Stimulated activated naive CD8-positive, alpha-beta T cell treated with anti-CD3 and anti-CD28 coated beads, Interleukin-15, Interleukin-2, amounts not matched to agents 100 ng/mL and 50 ng/mL, for 24 hours (primary cell): Measurements from ENCODE around the gene PMM2.
A peak's percentile ranks its signal among the peaks of the same experiment; 100 is the strongest.

ENCODE experiments used
- H3K27ac Mint-ChIP-seq: one replicate; pipeline ENCODE4 v1.8.0; 2021; ENCODE audit warnings: mild to moderate bottlenecking, mixed read lengths
- H3K27me3 Mint-ChIP-seq: one replicate; pipeline ENCODE4 v1.8.0; 2021; ENCODE audit warnings: mixed read lengths
- H3K36me3 Mint-ChIP-seq: one replicate; pipeline ENCODE4 v1.8.0; 2021; ENCODE audit warnings: low read depth, mixed read lengths
- H3K4me1 Mint-ChIP-seq: one replicate; pipeline ENCODE4 v1.8.0; 2021; ENCODE audit warnings: low read depth, mixed read lengths
- H3K4me3 Mint-ChIP-seq: one replicate; pipeline ENCODE4 v1.8.0; 2021; ENCODE audit warnings: mild to moderate bottlenecking, mixed read lengths
- H3K9me3 Mint-ChIP-seq: one replicate; pipeline ENCODE4 v1.8.0; 2021; ENCODE audit warnings: mixed read lengths

PMM2 gene

DNA sequence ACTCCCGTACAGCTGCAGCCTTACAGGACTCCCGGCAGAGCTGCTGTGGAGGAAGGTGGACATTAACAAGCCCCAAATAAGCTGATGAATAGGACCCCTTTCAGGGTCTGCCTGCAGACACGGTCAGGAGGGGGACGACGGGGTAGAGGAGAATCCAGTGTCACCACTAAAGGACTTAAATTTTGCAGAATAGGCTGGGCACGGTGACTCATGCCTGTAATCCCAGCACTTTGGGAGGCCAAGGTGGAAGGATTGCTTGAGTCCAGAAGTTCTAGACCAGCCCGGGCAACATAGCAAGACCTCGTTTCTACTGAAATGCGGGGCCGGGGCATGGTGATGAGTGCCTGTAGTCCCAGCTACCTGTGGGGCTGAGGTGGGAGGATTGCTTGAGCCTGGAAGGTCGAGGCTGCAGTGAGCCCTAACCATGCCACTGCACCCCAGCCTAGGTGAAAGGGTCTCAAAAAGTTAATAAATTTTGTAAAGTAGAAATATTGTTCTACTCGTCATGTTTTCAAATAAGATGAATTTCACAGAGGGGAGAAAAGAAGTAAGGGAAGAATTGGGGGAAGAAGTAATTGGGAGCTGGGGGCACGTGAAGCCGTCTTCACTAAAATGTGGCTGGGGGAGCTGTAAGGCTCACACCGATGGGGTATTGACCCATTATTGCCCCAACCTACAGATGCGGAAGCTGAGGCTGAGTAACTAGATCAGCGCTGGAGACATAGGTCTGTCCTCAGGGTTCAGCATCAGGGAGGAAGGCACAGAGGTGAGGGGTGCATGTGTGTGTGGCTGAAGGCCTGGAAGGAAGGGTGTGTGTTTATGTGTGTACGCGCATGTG is 89.2 kb downstream of the PMM2 start:
- Mint-ChIP-seq H3K27ac (peak overlapping the region; percentile 16), H3K9me3 (no peaks in the 10 kb centered on the region), H3K27me3 (peaks cover 4% of the 10 kb centered on the region), H3K4me1 (peaks cover 26% of the 10 kb centered on the region), H3K36me3 (peaks cover 21% of the 10 kb centered on the region), H3K4me3 (no peak overlapping the region)

DNA sequence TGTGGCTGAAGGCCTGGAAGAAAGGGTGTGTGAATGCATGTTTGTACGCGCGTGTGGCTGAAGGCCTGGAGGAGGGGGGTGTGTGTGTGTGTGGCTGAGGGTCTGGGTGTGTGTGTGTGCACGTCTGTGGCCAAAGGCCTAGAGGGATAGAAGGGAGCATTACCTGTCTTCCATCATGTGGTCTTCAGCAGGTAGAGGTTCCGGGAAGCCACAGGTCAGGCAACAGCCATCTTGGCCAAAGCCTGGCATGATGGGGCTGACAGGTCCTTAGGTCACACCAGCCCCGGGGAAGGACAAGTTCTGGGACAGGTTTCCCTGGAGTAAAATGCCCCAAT is 89.8 kb downstream of the PMM2 start:
- peaks cover 26% of the 10 kb centered on the region for H3K36me3 Mint-ChIP-seq
- peaks cover 4% of the 10 kb centered on the region for H3K27me3 Mint-ChIP-seq
- H3K27ac Mint-ChIP-seq = no peak overlapping the region
- H3K9me3 Mint-ChIP-seq = no peaks in the 10 kb centered on the region
- no peak overlapping the region for H3K4me3 Mint-ChIP-seq
- H3K4me1 Mint-ChIP-seq = peaks cover 32% of the 10 kb centered on the region

DNA sequence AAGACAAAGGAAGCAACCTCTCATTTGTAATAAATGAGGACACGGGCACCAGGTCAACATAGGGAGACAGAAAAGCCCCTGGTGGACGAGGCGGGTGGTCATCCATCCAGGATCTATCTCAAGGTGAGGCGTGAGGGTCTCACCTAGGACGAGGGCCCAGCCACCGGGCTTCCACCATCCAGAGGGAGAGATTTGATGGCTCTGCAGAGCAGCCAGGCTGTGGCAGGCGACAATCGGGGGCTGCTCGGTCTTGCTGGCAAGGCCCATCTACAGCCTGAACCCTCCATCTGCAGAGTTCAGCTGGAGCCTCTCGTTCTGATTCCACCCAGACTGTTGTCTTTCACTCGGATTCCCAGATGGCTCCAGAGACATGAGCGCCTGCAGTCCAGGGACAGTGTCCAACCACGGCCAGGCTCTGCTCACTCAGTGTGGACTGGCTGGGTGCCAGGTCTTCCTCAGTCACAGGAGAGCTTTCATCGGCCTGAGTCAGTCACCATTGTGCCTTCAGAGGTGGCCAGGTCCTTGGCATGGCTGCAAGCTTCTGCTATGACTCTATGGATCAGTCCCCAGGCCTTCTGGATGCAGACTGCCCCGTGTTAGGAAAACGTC is 90.4 kb downstream of the PMM2 start:
- Mint-ChIP-seq H3K27ac (no peak overlapping the region), H3K4me3 (no peak overlapping the region), H3K27me3 (peaks cover 4% of the 10 kb centered on the region), H3K4me1 (peaks cover 33% of the 10 kb centered on the region), H3K36me3 (peaks cover 33% of the 10 kb centered on the region), H3K9me3 (no peaks in the 10 kb centered on the region)

DNA sequence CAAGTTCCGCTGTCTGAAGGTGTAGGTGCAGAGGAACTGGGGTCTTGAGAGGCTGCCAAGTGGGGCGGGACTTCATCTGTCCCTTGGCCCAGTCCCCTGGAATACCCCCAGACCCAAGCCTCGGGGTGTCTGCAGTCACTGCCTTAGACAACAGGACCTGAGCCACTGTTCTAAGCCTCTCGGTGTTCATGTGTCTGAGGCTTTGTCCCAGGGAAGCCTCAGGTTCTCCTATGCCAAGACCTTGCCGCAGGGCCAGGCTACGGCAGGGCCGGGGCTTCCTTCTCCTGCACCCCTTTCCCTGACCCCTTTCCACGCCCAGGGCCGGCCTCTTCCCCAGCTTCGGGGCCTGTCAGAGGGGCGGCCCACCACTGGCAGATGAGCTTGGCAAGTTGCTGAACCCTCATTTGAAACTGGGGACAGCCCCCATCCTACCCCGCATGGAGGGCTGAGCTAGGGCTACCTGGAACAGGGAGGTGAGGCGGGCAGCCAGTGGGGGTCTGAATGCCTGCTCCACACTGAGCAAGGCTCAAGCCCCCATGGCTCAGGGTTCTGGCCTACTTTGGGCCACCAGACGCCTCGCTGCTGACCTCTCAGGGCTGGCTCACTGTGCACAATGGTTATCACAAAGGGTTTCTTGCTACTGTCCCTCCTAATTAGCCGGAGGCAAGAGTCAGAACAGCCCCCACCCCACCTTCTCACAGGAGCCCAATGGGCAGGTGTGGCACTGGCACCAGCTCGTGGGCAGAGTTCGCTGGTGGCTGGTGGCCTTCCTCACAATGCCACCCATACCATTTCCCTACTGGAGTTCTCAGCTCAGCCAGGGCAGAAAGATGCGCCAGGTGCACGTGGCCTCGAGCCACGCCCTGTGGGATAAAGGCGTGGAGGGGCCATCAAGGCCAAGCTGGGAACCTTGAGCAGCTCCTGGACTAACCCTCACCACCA is 91.6 kb downstream of the PMM2 start:
- peaks cover 33% of the 10 kb centered on the region for H3K4me1 Mint-ChIP-seq
- H3K27me3 Mint-ChIP-seq = peaks cover 4% of the 10 kb centered on the region
- peaks cover 43% of the 10 kb centered on the region for H3K36me3 Mint-ChIP-seq
- H3K9me3 Mint-ChIP-seq = no peaks in the 10 kb centered on the region
- no peak overlapping the region for H3K27ac Mint-ChIP-seq
- H3K4me3 Mint-ChIP-seq = no peak overlapping the region

- Mint-ChIP-seq H3K9me3 (no peaks in the 10 kb centered on the region), H3K27ac (peak overlapping the region; percentile 21), H3K36me3 (peaks cover 49% of the 10 kb centered on the region), H3K4me1 (peaks cover 33% of the 10 kb centered on the region), H3K4me3 (no peak overlapping the region), H3K27me3 (peaks cover 4% of the 10 kb centered on the region)
These were observed 92.4 kb downstream of the PMM2 start for GRCh38 chr16:8889893-8890548.

GRCh38 chr16:8890549-8890921 is 92.9 kb downstream of the PMM2 start:
- H3K27me3 Mint-ChIP-seq = peaks cover 3% of the 10 kb centered on the region
- no peak overlapping the region for H3K4me3 Mint-ChIP-seq
- no peaks in the 10 kb centered on the region for H3K9me3 Mint-ChIP-seq
- peaks cover 55% of the 10 kb centered on the region for H3K36me3 Mint-ChIP-seq
- peaks cover 32% of the 10 kb centered on the region for H3K4me1 Mint-ChIP-seq
- no peak overlapping the region for H3K27ac Mint-ChIP-seq

DNA sequence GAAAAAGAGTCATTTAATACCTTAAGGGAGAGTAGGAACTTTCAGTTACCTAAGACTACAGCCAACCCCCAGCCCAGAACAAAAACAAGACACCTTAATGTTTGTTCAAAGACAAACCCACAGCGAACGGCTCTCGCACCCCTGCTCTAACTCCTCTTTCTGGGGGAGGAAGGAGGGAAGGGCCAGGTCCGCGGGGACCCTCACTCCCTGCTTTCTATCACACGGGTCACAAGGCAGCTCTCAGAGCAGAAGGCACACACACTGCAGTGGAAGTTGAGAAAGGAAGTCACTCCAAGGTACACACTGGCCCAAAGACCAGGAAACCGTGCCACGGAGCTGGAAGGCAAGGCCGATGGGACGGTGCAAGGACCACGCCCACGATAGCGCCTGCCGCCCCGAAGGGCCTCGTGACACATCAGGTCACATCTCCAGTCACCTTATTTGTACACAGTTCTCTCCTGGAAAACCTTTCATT is 94.5 kb downstream of the PMM2 start:
- H3K27me3 Mint-ChIP-seq = no peaks in the 10 kb centered on the region
- peaks cover 64% of the 10 kb centered on the region for H3K36me3 Mint-ChIP-seq
- H3K4me3 Mint-ChIP-seq = peak overlapping the region; percentile 59
- no peaks in the 10 kb centered on the region for H3K9me3 Mint-ChIP-seq
- peak overlapping the region; percentile 87 for H3K27ac Mint-ChIP-seq
- H3K4me1 Mint-ChIP-seq = peaks cover 20% of the 10 kb centered on the region

DNA sequence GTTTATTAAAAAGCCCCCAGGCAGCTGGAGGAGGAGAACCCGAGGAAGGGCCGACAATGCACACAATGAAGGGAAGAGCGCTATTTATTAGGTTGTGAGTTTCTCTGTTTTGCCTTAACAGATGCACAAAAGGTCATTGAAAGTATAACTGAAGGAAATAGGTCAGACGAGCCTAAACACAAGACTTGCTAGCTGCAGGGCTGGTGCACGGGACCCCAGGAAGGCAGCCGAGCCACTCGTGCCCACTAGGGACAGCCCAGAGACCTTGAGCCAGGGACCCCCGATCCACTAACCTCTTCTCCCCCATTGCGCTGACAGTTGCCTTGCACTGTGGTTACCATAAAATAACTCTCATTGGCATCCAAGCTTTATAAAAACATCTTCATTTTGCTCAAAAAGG is 95.8 kb downstream of the PMM2 start:
- no peak overlapping the region for H3K27ac Mint-ChIP-seq
- no peak overlapping the region for H3K4me3 Mint-ChIP-seq
- H3K4me1 Mint-ChIP-seq = peaks cover 20% of the 10 kb centered on the region
- no peaks in the 10 kb centered on the region for H3K9me3 Mint-ChIP-seq
- no peaks in the 10 kb centered on the region for H3K27me3 Mint-ChIP-seq
- peaks cover 70% of the 10 kb centered on the region for H3K36me3 Mint-ChIP-seq

GRCh38 chr16:8893976-8894690 is 96.5 kb downstream of the PMM2 start:
- no peak overlapping the region for H3K4me3 Mint-ChIP-seq

GRCh38 chr16:8894736-8895334 is 97.2 kb downstream of the PMM2 start:
- H3K4me3 Mint-ChIP-seq = no peak overlapping the region
- H3K27me3 Mint-ChIP-seq = no peaks in the 10 kb centered on the region
- no peaks in the 10 kb centered on the region for H3K9me3 Mint-ChIP-seq
- H3K27ac Mint-ChIP-seq = no peak overlapping the region
- peaks cover 20% of the 10 kb centered on the region for H3K4me1 Mint-ChIP-seq
- H3K36me3 Mint-ChIP-seq = peaks cover 82% of the 10 kb centered on the region

More at GRCh38 chr16:8893976-8894690, 96.5 kb downstream of the PMM2 start:
- Mint-ChIP-seq H3K4me1 (peaks cover 20% of the 10 kb centered on the region), H3K36me3 (peaks cover 75% of the 10 kb centered on the region), H3K9me3 (no peaks in the 10 kb centered on the region), H3K27me3 (no peaks in the 10 kb centered on the region), H3K27ac (no peak overlapping the region)

DNA sequence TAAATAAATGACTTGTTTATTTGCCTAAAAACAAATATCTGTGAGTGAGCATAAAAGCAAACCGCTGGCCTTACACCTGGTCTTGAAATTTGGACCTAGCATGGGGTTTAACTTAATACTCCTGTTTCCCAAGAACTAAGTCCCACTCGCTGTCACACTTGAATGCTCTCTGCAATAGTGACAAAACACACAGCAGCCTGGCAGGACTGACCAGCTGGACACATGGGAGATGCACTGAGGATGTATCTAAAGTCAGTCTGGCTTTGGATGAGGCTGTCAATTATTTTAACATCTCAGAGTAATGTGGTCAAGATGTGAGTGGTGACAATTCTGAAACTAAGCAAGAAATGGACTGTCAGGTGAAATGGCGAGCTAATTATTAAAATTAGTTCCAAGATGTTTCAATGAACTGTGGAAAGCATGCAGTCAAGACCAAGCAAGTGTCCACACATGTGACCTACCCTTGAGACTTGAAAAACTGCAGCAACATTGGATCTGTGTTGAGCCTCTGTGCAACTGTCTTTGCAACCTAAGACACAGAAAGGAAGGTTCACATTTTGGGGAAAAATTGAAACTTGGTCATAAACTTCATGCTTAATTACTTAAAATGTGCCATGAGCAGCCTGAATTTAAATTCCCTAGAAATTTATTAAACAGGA is 101.2 kb downstream of the PMM2 start:
- H3K27me3 Mint-ChIP-seq = no peaks in the 10 kb centered on the region
- no peaks in the 10 kb centered on the region for H3K4me1 Mint-ChIP-seq
- H3K27ac Mint-ChIP-seq = peak overlapping the region; percentile 26
- no peaks in the 10 kb centered on the region for H3K9me3 Mint-ChIP-seq
- H3K4me3 Mint-ChIP-seq = no peak overlapping the region
- H3K36me3 Mint-ChIP-seq = peaks cover 81% of the 10 kb centered on the region
